Esophagus squamous epithelium (tissue), 4 donors: ENCODE results near the gene L3MBTL1.

Experiments
- CTCF ChIP-seq, 6 experiments: fragments of 450-650 bp in 4 of 6; fragments of 200-600 bp in 2 of 6; sonication (generic) in 2 of 6; IDR thresholded peaks; one replicate each; pipeline ENCODE4 v1.5.1; 2016 to 2019; ENCODE audit warnings: antibody characterized with exemption in 6 of 6, mild to moderate bottlenecking in 4 of 6, moderate library complexity in 4 of 6
- POLR2A ChIP-seq, 4 donors: fragments of 450-650 bp; IDR thresholded peaks; one replicate each; pipeline ENCODE4 v1.6.1; 2017; ENCODE audit warnings: antibody characterized with exemption in 4 of 4, mild to moderate bottlenecking in 4 of 4, moderate library complexity in 3 of 4

- TF ChIP-seq CTCF (IDR thresholded peaks at IDR 0.05) (no peak), POLR2A (IDR thresholded peaks at IDR 0.05) (no peak)
Measured at GRCh38 chr20:43460172-43460829, 47.2 kb upstream of the L3MBTL1 start.
